ENCODE results near the gene EGFLAM. TPM values are rescaled to one million over a fixed set of nuclear protein-coding genes. Genes with fewer than 3 reads are reported as not detected.

Gene EGFLAM
- total and polyA plus RNA-seq, 2 experiments from 2014 or later, result 0.06 to 0.27 TPM

- Histone ChIP-seq H3K27ac (no peak overlapping the region), H3K27me3 (peaks cover 57% of the 10 kb centered on the region), H3K4me3 (peak overlapping the region; percentile 69), H3K4me1 (ENCODE audit: low read depth) (peaks cover 11% of the 10 kb centered on the region), H3K9me3 (ENCODE audit: low read depth) (no peaks in the 10 kb centered on the region), H3K36me3 (no peaks in the 10 kb centered on the region)
- peak in 1 of 2 donors; percentile 11 for DNase-seq (ENCODE audit: low read depth in 1 of 2, low spot score in 1 of 2)
- TF ChIP-seq, protein P1, sequence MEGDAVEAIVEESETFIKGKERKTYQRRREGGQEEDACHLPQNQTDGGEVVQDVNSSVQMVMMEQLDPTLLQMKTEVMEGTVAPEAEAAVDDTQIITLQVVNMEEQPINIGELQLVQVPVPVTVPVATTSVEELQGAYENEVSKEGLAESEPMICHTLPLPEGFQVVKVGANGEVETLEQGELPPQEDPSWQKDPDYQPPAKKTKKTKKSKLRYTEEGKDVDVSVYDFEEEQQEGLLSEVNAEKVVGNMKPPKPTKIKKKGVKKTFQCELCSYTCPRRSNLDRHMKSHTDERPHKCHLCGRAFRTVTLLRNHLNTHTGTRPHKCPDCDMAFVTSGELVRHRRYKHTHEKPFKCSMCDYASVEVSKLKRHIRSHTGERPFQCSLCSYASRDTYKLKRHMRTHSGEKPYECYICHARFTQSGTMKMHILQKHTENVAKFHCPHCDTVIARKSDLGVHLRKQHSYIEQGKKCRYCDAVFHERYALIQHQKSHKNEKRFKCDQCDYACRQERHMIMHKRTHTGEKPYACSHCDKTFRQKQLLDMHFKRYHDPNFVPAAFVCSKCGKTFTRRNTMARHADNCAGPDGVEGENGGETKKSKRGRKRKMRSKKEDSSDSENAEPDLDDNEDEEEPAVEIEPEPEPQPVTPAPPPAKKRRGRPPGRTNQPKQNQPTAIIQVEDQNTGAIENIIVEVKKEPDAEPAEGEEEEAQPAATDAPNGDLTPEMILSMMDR (IDR thresholded peaks at IDR 0.05; ENCODE audit: low read depth, low read length), result no peak
Measured at GRCh38 chr5:38257308-38258041, 884 bp upstream of the EGFLAM start.

DNA sequence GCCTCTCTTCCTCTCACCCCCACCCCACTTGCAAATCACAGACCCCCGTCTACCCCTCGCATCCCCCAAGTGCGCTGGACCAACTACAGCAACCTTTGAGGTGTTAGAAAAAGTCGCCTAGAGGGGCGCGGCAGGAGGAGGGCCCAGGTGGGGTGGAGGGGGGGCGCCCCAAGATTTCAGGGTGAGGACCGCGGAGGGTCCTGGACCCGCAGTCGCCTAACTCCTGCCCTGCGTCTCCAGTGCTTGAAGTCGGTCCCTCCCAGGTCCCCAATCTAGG, 379 bp upstream of the EGFLAM start:
- H3K4me3 ChIP-seq, result peak overlapping the region; percentile 69
- H3K36me3 ChIP-seq, result no peaks in the 10 kb centered on the region
- no peak overlapping the region for H3K27ac ChIP-seq
- H3K9me3 ChIP-seq (ENCODE audit: low read depth), result no peaks in the 10 kb centered on the region
- H3K4me1 ChIP-seq (ENCODE audit: low read depth), result peaks cover 11% of the 10 kb centered on the region
- H3K27me3 ChIP-seq, result peaks cover 57% of the 10 kb centered on the region
- no peak for DNase-seq (ENCODE audit: low read depth in 1 of 2, low spot score in 1 of 2)
- TF ChIP-seq, protein P1 (IDR thresholded peaks at IDR 0.05; ENCODE audit: low read depth, low read length), result no peak

DNA sequence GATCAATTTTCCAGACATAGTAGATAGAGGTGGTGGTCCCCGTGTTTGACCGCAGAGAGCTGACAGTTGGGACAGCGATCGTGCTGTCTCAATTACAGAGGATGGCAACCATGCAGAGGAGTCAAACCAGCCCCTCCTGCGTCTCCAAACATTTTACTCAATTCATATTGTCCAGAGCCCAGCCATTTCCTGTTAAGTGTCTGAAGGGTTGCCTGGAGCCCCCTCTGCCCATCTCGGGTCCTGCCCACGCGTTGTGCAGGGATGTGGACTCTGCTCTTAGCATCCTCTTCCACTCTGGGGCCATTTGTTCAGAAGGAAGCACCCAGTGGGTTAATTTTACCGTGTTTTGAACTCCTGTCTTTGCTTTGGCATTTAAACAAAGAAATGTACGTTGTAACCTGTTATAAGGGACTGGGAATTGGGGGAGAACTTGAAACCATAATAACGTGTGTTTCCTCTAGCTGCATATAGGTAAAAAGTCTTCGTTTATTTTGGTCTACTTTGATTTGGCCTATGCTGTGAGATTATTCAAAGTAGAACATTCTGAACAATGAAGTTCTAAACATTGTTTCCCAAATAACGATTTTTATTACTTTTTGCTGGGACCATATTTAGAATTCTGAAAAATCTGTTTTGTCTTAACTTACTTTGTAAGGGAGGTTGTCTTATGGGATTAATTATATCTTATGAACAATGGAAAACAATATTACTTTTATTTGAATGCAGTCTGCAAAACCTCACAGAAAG, 876 bp downstream of the EGFLAM start:
- H3K27ac ChIP-seq, result no peak overlapping the region
- H3K36me3 ChIP-seq, result no peaks in the 10 kb centered on the region
- H3K27me3 ChIP-seq, result peaks cover 57% of the 10 kb centered on the region
- H3K4me3 ChIP-seq, result peak overlapping the region; percentile 69
- peaks cover 11% of the 10 kb centered on the region for H3K4me1 ChIP-seq (ENCODE audit: low read depth)
- TF ChIP-seq, protein P1 (IDR thresholded peaks at IDR 0.05; ENCODE audit: low read depth, low read length), result no peak
- no peaks in the 10 kb centered on the region for H3K9me3 ChIP-seq (ENCODE audit: low read depth)
- peak in 1 of 2 donors; percentile 10 for DNase-seq (ENCODE audit: low read depth in 1 of 2, low spot score in 1 of 2)

DNA sequence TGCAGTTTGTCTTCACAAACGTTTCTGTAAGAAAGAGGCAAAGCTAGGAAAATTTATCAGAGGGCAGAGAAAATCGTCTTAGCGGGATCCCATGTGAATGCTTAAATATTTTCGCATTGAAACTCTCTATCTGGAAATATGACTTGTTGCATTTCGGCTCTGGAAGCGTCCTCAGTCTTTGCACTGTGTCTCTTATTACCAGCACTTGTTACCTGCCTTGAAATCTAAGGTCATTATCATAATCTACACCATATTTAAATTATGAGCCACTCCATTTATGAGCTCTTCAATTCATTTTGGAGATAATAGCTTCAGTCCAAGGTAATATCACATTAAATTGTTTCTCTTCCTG, 1.4 kb downstream of the EGFLAM start:
- H3K4me1 ChIP-seq (ENCODE audit: low read depth), result peaks cover 11% of the 10 kb centered on the region
- H3K27me3 ChIP-seq, result peaks cover 57% of the 10 kb centered on the region
- no peak overlapping the region for H3K27ac ChIP-seq
- DNase-seq (ENCODE audit: low read depth in 1 of 2, low spot score in 1 of 2), result no peak
- H3K36me3 ChIP-seq, result no peaks in the 10 kb centered on the region
- no peak overlapping the region for H3K4me3 ChIP-seq
- H3K9me3 ChIP-seq (ENCODE audit: low read depth), result no peaks in the 10 kb centered on the region
- TF ChIP-seq, protein P1 (IDR thresholded peaks at IDR 0.05; ENCODE audit: low read depth, low read length), result no peak

DNA sequence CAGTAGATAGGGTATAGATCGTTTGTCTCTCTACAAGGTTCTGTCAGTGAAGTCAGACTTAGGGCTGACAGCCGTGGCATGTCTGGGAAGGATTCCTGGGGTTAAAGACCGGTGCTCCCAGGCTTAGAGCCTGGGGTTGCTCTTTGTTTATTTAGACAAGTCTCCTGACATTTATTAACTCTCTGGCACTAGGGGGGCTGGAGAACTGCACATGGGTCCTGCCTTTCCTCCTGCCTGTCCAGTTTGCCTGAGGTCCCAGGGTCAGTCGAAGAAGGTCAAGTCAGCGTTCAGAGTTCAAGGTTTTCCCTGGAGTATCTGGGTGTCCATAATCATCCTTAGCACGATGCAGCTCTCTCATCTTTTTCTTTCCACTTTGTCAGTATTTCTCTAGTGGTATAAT, 5.6 kb downstream of the EGFLAM start:
- Histone ChIP-seq H3K4me1 (ENCODE audit: low read depth) (peaks cover 3% of the 10 kb centered on the region), H3K27me3 (peaks cover 26% of the 10 kb centered on the region), H3K36me3 (no peaks in the 10 kb centered on the region), H3K4me3 (no peak overlapping the region), H3K9me3 (ENCODE audit: low read depth) (no peaks in the 10 kb centered on the region), H3K27ac (no peak overlapping the region)
- TF ChIP-seq, protein P1 (IDR thresholded peaks at IDR 0.05; ENCODE audit: low read depth, low read length), result no peak
- DNase-seq (ENCODE audit: low read depth in 1 of 2, low spot score in 1 of 2), result no peak
